Smooth muscle cell (in vitro differentiated cells): Measurements from ENCODE around the gene TUBA4B. TPM values are rescaled to one million over a fixed set of nuclear protein-coding genes. Genes with fewer than 3 reads are reported as not detected.

Experiments
- DNase-seq: peaks from one replicate; lab custom pipeline; 2025; ENCODE audit not compliant: unreplicated experiment; lab: John Stamatoyannopoulos, UW
- H2AFZ ChIP-seq: fragments of 200-600 bp; sonication (generic); 2 replicates; pipeline ENCODE4 v1.6.0; 2016; ENCODE audit warnings: antibody characterized with exemption, low read depth, mild to moderate bottlenecking
- H3F3A ChIP-seq: fragments of 200-600 bp; sonication (generic); 2 replicates; pipeline ENCODE4 v1.6.0; 2017; ENCODE audit warnings: antibody characterized with exemption, low read depth
- H3K27ac ChIP-seq: fragments of 200-600 bp; sonication (generic); 2 replicates; pipeline ENCODE4 v1.5.1; 2016; ENCODE audit warnings: low read depth, mild to moderate bottlenecking
- H3K27me3 ChIP-seq: fragments of 200-600 bp; sonication (generic); 2 replicates; pipeline ENCODE4 v1.6.1; 2016; ENCODE audit warnings: low read depth, mild to moderate bottlenecking
- H3K36me3 ChIP-seq: fragments of 200-600 bp; sonication (generic); 2 replicates; pipeline ENCODE4 v1.5.1; 2016; ENCODE audit warnings: low read depth
- H3K4me1 ChIP-seq: fragments of 200-600 bp; sonication (generic); 2 replicates; pipeline ENCODE4 v1.5.1; 2016; ENCODE audit warnings: low read depth
- H3K4me2 ChIP-seq: fragments of 200-600 bp; sonication (generic); 2 replicates; pipeline ENCODE4 v1.6.0; 2016; ENCODE audit warnings: mild to moderate bottlenecking
- H3K4me3 ChIP-seq: fragments of 200-600 bp; sonication (generic); 2 replicates; pipeline ENCODE4 v1.5.1; 2016; ENCODE audit warnings: mild to moderate bottlenecking
- H3K79me2 ChIP-seq: fragments of 200-600 bp; sonication (generic); 2 replicates; pipeline ENCODE4 v1.6.0; 2016; ENCODE audit warnings: low read depth, mild to moderate bottlenecking
- H3K9ac ChIP-seq: fragments of 200-600 bp; sonication (generic); 2 replicates; pipeline ENCODE4 v1.6.0; 2016; ENCODE audit warnings: low read depth
- H3K9me3 ChIP-seq: fragments of 200-600 bp; sonication (generic); replicated peaks from 2 replicates; pipeline ENCODE4 v1.5.1; 2016; ENCODE audit warnings: low read depth
- H4K20me1 ChIP-seq: fragments of 200-600 bp; sonication (generic); 2 replicates; pipeline ENCODE4 v1.6.0; 2016; ENCODE audit warnings: low read depth
- whole genome bisulfite sequencing: methylation state at CpG from one replicate; pipeline ENCODE4 v1.1.7; 2016; ENCODE audit warnings: low lambda C conversion rate; 5-methylcytosine and 5-hydroxymethylcytosine counted together
- polyA plus RNA-seq: library from polyadenylated mRNA; unstranded; fragments of >200 nt; fragmentation: Nextera tagmentation; extraction: Ambion mirVana; gene quantifications from 2 replicates; pipeline ENCODE4 v1.2.1, GENCODE V29; 2016
- total RNA-seq: library from RNA; depleted of rRNA; stranded (reverse); fragments of >200 nt; gene quantifications from 2 replicates; pipeline ENCODE4 v1.2.3, GENCODE V29; 2014
- TF ChIP-seq, protein P1 (sequence below): fragments of 200-600 bp; sonication (generic); IDR thresholded peaks from 2 replicates; pipeline ENCODE4 v1.5.1; 2017; ENCODE audit warnings: borderline replicate concordance, mild to moderate bottlenecking, antibody characterized with exemption; ENCODE audit not compliant: insufficient read depth, poor library complexity, severe bottlenecking

Gene TUBA4B
- total and polyA plus RNA-seq, 2 experiments from 2014 or later, result not detected

DNA sequence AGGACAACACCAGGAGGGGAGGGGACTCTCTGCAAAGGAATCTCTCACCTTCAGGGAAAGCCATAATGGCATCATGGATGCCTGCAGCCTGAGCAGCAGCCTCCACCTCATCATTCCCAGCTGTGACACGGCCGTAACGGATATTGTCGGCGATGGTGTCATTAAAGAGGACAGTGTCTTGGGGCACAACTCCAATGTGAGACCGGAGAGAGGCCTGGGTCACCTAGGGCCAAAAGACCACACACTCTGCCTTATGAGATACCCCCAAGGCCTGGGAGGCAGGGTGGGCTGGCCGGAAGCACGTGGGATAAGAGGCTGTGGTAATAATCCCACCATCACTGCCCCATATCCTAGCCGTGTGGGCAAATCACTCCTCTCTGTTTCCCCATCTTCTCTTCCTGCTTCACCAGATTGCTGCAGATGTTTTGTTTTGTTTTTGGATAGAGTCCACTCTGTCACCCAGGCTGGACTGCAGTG is 42.1 kb upstream of the TUBA4B start:
- Histone ChIP-seq H3K9ac (no peak overlapping the region), H3K4me3 (no peak overlapping the region), H3K4me1 (no peaks in the 10 kb centered on the region), H3K9me3 (no peaks in the 10 kb centered on the region), H4K20me1 (no peaks in the 10 kb centered on the region), H3K4me2 (no peak overlapping the region), H3F3A (peaks cover 5% of the 10 kb centered on the region), H3K36me3 (no peaks in the 10 kb centered on the region), H3K27me3 (no peaks in the 10 kb centered on the region), H3K27ac (no peak overlapping the region), H2AFZ (no peak overlapping the region), H3K79me2 (no peaks in the 10 kb centered on the region)
- WGBS, result 95% methylated on average over 9 of the region's 9 CpGs
- TF ChIP-seq, protein P1, sequence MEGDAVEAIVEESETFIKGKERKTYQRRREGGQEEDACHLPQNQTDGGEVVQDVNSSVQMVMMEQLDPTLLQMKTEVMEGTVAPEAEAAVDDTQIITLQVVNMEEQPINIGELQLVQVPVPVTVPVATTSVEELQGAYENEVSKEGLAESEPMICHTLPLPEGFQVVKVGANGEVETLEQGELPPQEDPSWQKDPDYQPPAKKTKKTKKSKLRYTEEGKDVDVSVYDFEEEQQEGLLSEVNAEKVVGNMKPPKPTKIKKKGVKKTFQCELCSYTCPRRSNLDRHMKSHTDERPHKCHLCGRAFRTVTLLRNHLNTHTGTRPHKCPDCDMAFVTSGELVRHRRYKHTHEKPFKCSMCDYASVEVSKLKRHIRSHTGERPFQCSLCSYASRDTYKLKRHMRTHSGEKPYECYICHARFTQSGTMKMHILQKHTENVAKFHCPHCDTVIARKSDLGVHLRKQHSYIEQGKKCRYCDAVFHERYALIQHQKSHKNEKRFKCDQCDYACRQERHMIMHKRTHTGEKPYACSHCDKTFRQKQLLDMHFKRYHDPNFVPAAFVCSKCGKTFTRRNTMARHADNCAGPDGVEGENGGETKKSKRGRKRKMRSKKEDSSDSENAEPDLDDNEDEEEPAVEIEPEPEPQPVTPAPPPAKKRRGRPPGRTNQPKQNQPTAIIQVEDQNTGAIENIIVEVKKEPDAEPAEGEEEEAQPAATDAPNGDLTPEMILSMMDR, result no peak
- DNase-seq, result no peak

GRCh38 chr2:219213026-219213415 is 40.0 kb upstream of the TUBA4B start:
- no peaks in the 10 kb centered on the region for H3K27me3 ChIP-seq
- no peaks in the 10 kb centered on the region for H4K20me1 ChIP-seq
- no peak overlapping the region for H3K9ac ChIP-seq
- H3K4me1 ChIP-seq, result peaks cover 3% of the 10 kb centered on the region
- no peak overlapping the region for H3K4me3 ChIP-seq
- H3K4me2 ChIP-seq, result no peak overlapping the region
- DNase-seq, result no peak
- peaks cover under 1% of the 10 kb centered on the region for H3F3A ChIP-seq
- no peaks in the 10 kb centered on the region for H3K36me3 ChIP-seq
- H3K27ac ChIP-seq, result no peak overlapping the region
- 98% methylated on average over 8 of the region's 8 CpGs for WGBS
- no peak overlapping the region for H2AFZ ChIP-seq
- H3K79me2 ChIP-seq, result peaks cover 10% of the 10 kb centered on the region
- H3K9me3 ChIP-seq, result no peaks in the 10 kb centered on the region
- TF ChIP-seq, protein P1, result no peak

DNA sequence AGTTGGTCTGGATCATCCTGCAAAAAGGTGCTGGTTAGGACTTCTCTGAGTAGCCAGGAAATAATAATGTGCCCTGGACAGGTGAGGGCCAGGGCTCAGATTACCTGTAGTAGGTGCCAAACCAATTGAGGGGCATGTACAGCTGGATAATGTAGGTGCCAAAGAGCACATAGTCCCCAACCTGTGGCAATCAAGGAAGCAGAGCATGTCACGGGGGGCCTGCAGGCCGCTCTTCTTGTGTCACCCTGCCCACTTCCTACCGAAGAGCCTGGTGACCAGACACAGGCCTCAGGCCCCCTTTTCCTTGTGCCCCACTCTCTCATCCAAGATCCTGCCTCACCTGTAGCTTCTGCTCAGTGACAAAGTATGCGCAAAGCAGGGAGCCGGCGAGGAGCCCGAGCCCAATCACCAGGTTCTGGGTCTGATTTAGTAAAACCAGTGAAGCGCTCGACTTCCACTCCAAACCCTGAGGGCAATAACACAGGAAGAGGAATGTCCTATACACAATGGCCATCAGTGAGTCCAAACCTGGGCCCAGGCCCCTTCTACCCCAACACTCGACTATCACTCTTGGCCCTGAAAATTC is 39.5 kb upstream of the TUBA4B start:
- no peak overlapping the region for H3K4me3 ChIP-seq
- peaks cover 6% of the 10 kb centered on the region for H3F3A ChIP-seq
- TF ChIP-seq, protein P1, result no peak
- no peak overlapping the region for H3K9ac ChIP-seq
- H3K79me2 ChIP-seq, result peaks cover 10% of the 10 kb centered on the region
- peaks cover 3% of the 10 kb centered on the region for H3K4me1 ChIP-seq
- no peak overlapping the region for H3K27ac ChIP-seq
- DNase-seq, result no peak
- no peaks in the 10 kb centered on the region for H3K27me3 ChIP-seq
- H3K4me2 ChIP-seq, result no peak overlapping the region
- 98% methylated on average over 10 of the region's 10 CpGs for WGBS
- no peak overlapping the region for H2AFZ ChIP-seq
- no peaks in the 10 kb centered on the region for H3K36me3 ChIP-seq
- no peaks in the 10 kb centered on the region for H4K20me1 ChIP-seq
- no peaks in the 10 kb centered on the region for H3K9me3 ChIP-seq

DNA sequence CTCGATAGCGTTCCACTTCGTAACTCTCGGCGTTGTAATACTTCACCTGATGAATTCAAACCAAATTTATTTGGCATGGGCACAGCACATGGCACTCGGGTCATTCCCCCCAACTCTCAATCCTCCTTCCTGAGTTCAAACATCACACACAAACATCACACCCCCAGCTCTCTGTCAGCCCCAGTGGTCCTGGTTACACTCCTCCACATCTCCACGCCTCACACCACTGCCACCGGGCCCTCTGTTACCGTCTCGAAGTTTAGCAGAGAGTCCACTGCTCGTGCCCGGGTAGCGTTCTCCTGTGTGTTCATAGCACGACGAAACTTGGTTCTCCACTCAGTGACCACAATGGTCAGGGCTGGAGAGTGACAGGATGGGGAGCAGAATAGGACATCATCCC is 38.9 kb upstream of the TUBA4B start:
- TF ChIP-seq, protein P1, result no peak
- H3K36me3 ChIP-seq, result no peaks in the 10 kb centered on the region

More for the DNA sequence above, 38.9 kb upstream of the TUBA4B start:
- no peak overlapping the region for H3K4me2 ChIP-seq
- H2AFZ ChIP-seq, result no peak overlapping the region
- no peak for DNase-seq
- H3K4me3 ChIP-seq, result no peak overlapping the region
- H3K4me1 ChIP-seq, result peaks cover 5% of the 10 kb centered on the region
- 99% methylated on average over 15 of the region's 15 CpGs for WGBS
- H3K9ac ChIP-seq, result no peak overlapping the region
- no peaks in the 10 kb centered on the region for H3K9me3 ChIP-seq
- H3K79me2 ChIP-seq, result peaks cover 10% of the 10 kb centered on the region
- H3K27me3 ChIP-seq, result no peaks in the 10 kb centered on the region
- peaks cover 8% of the 10 kb centered on the region for H3F3A ChIP-seq
- H4K20me1 ChIP-seq, result no peaks in the 10 kb centered on the region
- H3K27ac ChIP-seq, result no peak overlapping the region
